Measurements from ENCODE around the gene PCBP2. TPM values are rescaled to one million over a fixed set of nuclear protein-coding genes. Genes with fewer than 3 reads are reported as not detected.
"Not testable (repeated sequence)": the region's sequence is repeated elsewhere in the genome, so short reads cannot be mapped to it uniquely, and the experiment has no call there.

Gene PCBP2
- polyA plus RNA-seq, 1 of the 3 experiments (the other 2 are of a cell fraction), result 368 TPM

- WGBS (ENCODE audit: low lambda C conversion rate), result 76% methylated on average over 11 of the region's 12 CpGs
- Histone ChIP-seq H3K79me2 (ENCODE audit: insufficient read depth) (peaks cover 40% of the 10 kb centered on the region), H3K27ac (ENCODE audit: low read depth in 2 of 2, low read length in 1 of 2) (peak overlapping the region; percentile 43 to 50; a peak in 3 of 4 replicates), H4K20me1 (ENCODE audit: insufficient read depth) (peaks cover 77% of the 10 kb centered on the region), H3K9me3 (no peaks in the 10 kb centered on the region), H3K9me2 (no peaks in the 10 kb centered on the region), H3K27me3 (ENCODE audit: insufficient read depth) (no peaks in the 10 kb centered on the region), H3K36me3 (replicated peaks in 1 of 2; ENCODE audit: control insufficient read depth in 1 of 2, insufficient read depth in 2 of 2, low read length in 1 of 2) (peaks cover 84% of the 10 kb centered on the region in 2 experiments), H3F3A (replicated peaks; ENCODE audit: insufficient read depth) (peaks cover 86% of the 10 kb centered on the region), H3K4me1 (ENCODE audit: control insufficient read depth in 1 of 2, insufficient read depth in 2 of 2, low read depth in 1 of 2, low read length in 1 of 2) (peaks cover 0 to 5% of the 10 kb centered on the region in 2 experiments; a peak in 2 of 4 replicates), H3K4me2 (no peak overlapping the region), H2AFZ (ENCODE audit: low read depth) (no peak overlapping the region), H3K9ac (no peak overlapping the region), H3K4me3 (ENCODE audit: low read depth in 2 of 2, low read length in 1 of 2) (no peak overlapping the region)
- POLR2A ChIA-PET, result interaction anchor here (1.5 to 4.4 kb wide), 5 partner anchors 11 to 28 kb away, joined by 5 to 28 read pairs (median 12); partner anchors contain the start of gene TARBP2
- no peak for TF ChIP-seq SIN3A (IDR thresholded peaks at IDR 0.05; ENCODE audit: borderline replicate concordance, low read depth, low read length)
- no peak for TF ChIP-seq PBX3 (IDR thresholded peaks at IDR 0.05)
- TF ChIP-seq POLR2AphosphoS5 (IDR thresholded peaks at IDR 0.05; ENCODE audit: low read depth, low read length), result peak; percentile 74; the same call in 1 of the 2 replicates
- no peak for TF ChIP-seq TAF1 (IDR thresholded peaks at IDR 0.05; ENCODE audit: borderline replicate concordance, low read depth, low read length)
- no peak for TF ChIP-seq CTCF (IDR thresholded peaks at IDR 0.05)
- CTCF ChIA-PET, result interaction anchor here (1.0 to 3.2 kb wide), 10 partner anchors 11 to 155 kb away, joined by 3 to 25 read pairs (median 4); partner anchors contain the start of gene TARBP2
- no peak for DNase-seq
Measured at GRCh38 chr12:53480491-53481442, 28.9 kb downstream of the PCBP2 start.

- Histone ChIP-seq H3K79me2 (ENCODE audit: insufficient read depth) (peaks cover 33% of the 10 kb centered on the region), H4K20me1 (ENCODE audit: insufficient read depth) (peaks cover 70% of the 10 kb centered on the region)
Measured at GRCh38 chr12:53481458-53481857, 29.6 kb downstream of the PCBP2 start.

More at GRCh38 chr12:53481458-53481857, 29.6 kb downstream of the PCBP2 start:
- H3K4me3 ChIP-seq (ENCODE audit: low read depth in 2 of 2, low read length in 1 of 2); H3K9me3 ChIP-seq; H3K4me1 ChIP-seq (ENCODE audit: control insufficient read depth in 1 of 2, insufficient read depth in 2 of 2, low read depth in 1 of 2, low read length in 1 of 2); H3K4me2 ChIP-seq; H2AFZ ChIP-seq (ENCODE audit: low read depth); H3K27me3 ChIP-seq (ENCODE audit: insufficient read depth); DNase-seq; H3K9me2 ChIP-seq; H3K9ac ChIP-seq: not testable (repeated sequence)
- CTCF ChIA-PET, result interaction anchor here (0.7 to 3.2 kb wide), 16 partner anchors 8 to 160 kb away, joined by 3 to 25 read pairs (median 4); partner anchors contain the start of genes AAAS and TARBP2
- peak overlapping the region in 1 of 2 experiments; percentile 50; a peak in 2 of 4 replicates for H3K27ac ChIP-seq (ENCODE audit: low read depth in 2 of 2, low read length in 1 of 2)
- 59% methylated on average over 6 of the region's 6 CpGs for WGBS (ENCODE audit: low lambda C conversion rate)
- POLR2A ChIA-PET, result interaction anchor here (0.7 to 4.4 kb wide), 8 partner anchors 8 to 27 kb away, joined by 3 to 28 read pairs (median 6); partner anchors contain the start of genes MAP3K12 and TARBP2
- H3K36me3 ChIP-seq (replicated peaks in 1 of 2; ENCODE audit: control insufficient read depth in 1 of 2, insufficient read depth in 2 of 2, low read length in 1 of 2), result peaks cover 79 to 84% of the 10 kb centered on the region in 2 experiments
- peaks cover 79% of the 10 kb centered on the region for H3F3A ChIP-seq (replicated peaks; ENCODE audit: insufficient read depth)
- TF ChIP-seq JUND (IDR thresholded peaks at IDR 0.05) (0 out of 2 replicates have a peak, but pooled peaks have one; percentile 2), TCF12 (IDR thresholded peaks at IDR 0.05) (peak; percentile 20; the same call in 1 of the 2 replicates)
